ENCODE data around the gene CNTNAP2. TPM values are rescaled to one million over a fixed set of nuclear protein-coding genes. Genes with fewer than 3 reads are reported as not detected.

The CNTNAP2 gene
- total and polyA plus RNA-seq, 4 donors: not detected

DNA sequence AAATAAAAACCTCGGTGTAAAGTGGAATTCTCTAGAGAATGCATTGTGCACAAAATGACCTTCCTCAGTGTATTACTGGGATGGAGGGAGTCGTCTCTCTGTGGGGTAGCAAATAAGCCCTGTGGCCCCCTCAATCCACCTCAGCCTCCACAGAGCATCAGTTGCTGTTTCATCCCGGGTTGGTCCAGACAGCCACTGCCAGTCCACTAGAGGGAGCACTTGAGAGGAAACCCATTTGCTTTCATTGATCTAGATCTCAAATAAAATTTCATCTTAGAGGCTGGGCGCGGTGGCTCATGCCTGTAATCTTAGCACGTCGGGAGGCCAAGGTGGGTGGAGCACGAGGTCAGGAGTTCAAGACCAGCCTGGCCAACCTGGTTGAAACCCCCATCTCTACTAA is 1128.7 kb downstream of the CNTNAP2 start:
- Histone ChIP-seq H3K9me3 (ENCODE audit: control insufficient read depth, low read length) (no peaks in the 10 kb centered on the region), H3K36me3 (ENCODE audit: control insufficient read depth in 1 of 2, insufficient read depth in 2 of 2, low read length in 1 of 2) (no peaks in the 10 kb centered on the region), H3K27ac (ENCODE audit: low read depth in 1 of 2, low read length in 2 of 2) (no peak overlapping the region), H3K4me1 (ENCODE audit: control insufficient read depth in 1 of 2, insufficient read depth in 2 of 2, low read length in 2 of 2) (no peaks in the 10 kb centered on the region), H3K4me3 (ENCODE audit: low read length in 2 of 2) (no peak overlapping the region), H3K27me3 (ENCODE audit: control insufficient read depth in 1 of 2, insufficient read depth in 2 of 2, low read length in 1 of 2) (no peaks in the 10 kb centered on the region)
- 53% methylated on average over 8 of the region's 8 CpGs for WGBS, 2 donors
- DNase-seq (no peak), ATAC-seq (ENCODE audit: low FRiP score) (no peak)
- intact Hi-C loops (cut with DNase I): loop anchor here in 1 of 2 donors (10.0 kb wide), 1 partner anchor 840 kb away; no protein-coding TSS in a partner anchor

DNA sequence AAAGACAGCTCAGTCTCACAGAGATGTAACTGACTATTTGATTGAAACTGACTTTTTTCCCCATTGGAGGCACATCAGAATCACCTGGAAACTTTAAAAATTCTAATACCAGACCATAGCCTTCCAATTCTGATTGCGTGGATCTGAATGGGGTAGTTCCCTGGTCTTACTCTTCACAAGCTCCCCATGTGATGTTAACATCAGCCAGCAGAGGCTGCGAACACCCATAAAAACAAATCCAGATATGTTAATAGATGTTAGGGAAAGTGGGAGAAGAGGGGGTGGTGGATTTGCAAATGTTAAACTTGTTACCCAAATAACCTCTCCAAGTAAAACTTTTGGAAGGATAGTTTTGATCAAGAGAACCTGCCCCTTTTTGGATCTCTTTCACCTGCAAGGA is 1133.4 kb downstream of the CNTNAP2 start:
- 71 to 83% methylated on average over 2 of the region's 2 CpGs for WGBS, 2 donors
- no peak for DNase-seq
- Histone ChIP-seq H3K4me3 (ENCODE audit: low read length in 2 of 2) (no peak overlapping the region), H3K36me3 (ENCODE audit: control insufficient read depth in 1 of 2, insufficient read depth in 2 of 2, low read length in 1 of 2) (no peaks in the 10 kb centered on the region), H3K4me1 (ENCODE audit: control insufficient read depth in 1 of 2, insufficient read depth in 2 of 2, low read length in 2 of 2) (no peaks in the 10 kb centered on the region), H3K27ac (ENCODE audit: low read depth in 1 of 2, low read length in 2 of 2) (no peak overlapping the region), H3K9me3 (ENCODE audit: control insufficient read depth, low read length) (no peaks in the 10 kb centered on the region), H3K27me3 (ENCODE audit: control insufficient read depth in 1 of 2, insufficient read depth in 2 of 2, low read length in 1 of 2) (no peaks in the 10 kb centered on the region)
- no peak for ATAC-seq (ENCODE audit: low FRiP score)
- intact Hi-C loops (cut with DNase I): loop anchor here in 1 of 2 donors (10.0 kb wide), 1 partner anchor 835 kb away; no protein-coding TSS in a partner anchor

GRCh38 chr7:147251751-147252325 is 1135.2 kb downstream of the CNTNAP2 start:
- H3K4me1 ChIP-seq (ENCODE audit: control insufficient read depth in 1 of 2, insufficient read depth in 2 of 2, low read length in 2 of 2): no peaks in the 10 kb centered on the region
- H3K27ac ChIP-seq (ENCODE audit: low read depth in 1 of 2, low read length in 2 of 2): no peak overlapping the region
- no peaks in the 10 kb centered on the region for H3K9me3 ChIP-seq (ENCODE audit: control insufficient read depth, low read length)
- intact Hi-C loops (cut with DNase I): no loop called here
- no peak for DNase-seq
- no peak overlapping the region for H3K4me3 ChIP-seq (ENCODE audit: low read length in 2 of 2)
- WGBS, 2 donors: 64 to 68% methylated on average over 1 of the region's 1 CpG
- no peak for ATAC-seq (ENCODE audit: low FRiP score)
- H3K36me3 ChIP-seq (ENCODE audit: control insufficient read depth in 1 of 2, insufficient read depth in 2 of 2, low read length in 1 of 2): no peaks in the 10 kb centered on the region
- no peaks in the 10 kb centered on the region for H3K27me3 ChIP-seq (ENCODE audit: control insufficient read depth in 1 of 2, insufficient read depth in 2 of 2, low read length in 1 of 2)

GRCh38 chr7:147261693-147262092 is 1145.1 kb downstream of the CNTNAP2 start:
- WGBS, 2 donors: 94 to 100% methylated on average over 1 of the region's 1 CpG
- Histone ChIP-seq H3K4me1 (ENCODE audit: control insufficient read depth in 1 of 2, insufficient read depth in 2 of 2, low read length in 2 of 2) (no peaks in the 10 kb centered on the region), H3K27me3 (ENCODE audit: control insufficient read depth in 1 of 2, insufficient read depth in 2 of 2, low read length in 1 of 2) (no peaks in the 10 kb centered on the region), H3K36me3 (ENCODE audit: control insufficient read depth in 1 of 2, insufficient read depth in 2 of 2, low read length in 1 of 2) (no peaks in the 10 kb centered on the region), H3K4me3 (ENCODE audit: low read length in 2 of 2) (no peak overlapping the region), H3K9me3 (ENCODE audit: control insufficient read depth, low read length) (no peaks in the 10 kb centered on the region), H3K27ac (ENCODE audit: low read depth in 1 of 2, low read length in 2 of 2) (no peak overlapping the region)
- intact Hi-C loops (cut with DNase I): no loop called here
- no peak for DNase-seq
- ATAC-seq (ENCODE audit: low FRiP score): no peak

- DNase-seq: no peak
- Histone ChIP-seq H3K9me3 (ENCODE audit: control insufficient read depth, low read length) (no peaks in the 10 kb centered on the region), H3K4me1 (ENCODE audit: control insufficient read depth in 1 of 2, insufficient read depth in 2 of 2, low read length in 2 of 2) (no peaks in the 10 kb centered on the region), H3K27ac (ENCODE audit: low read depth in 1 of 2, low read length in 2 of 2) (no peak overlapping the region), H3K4me3 (ENCODE audit: low read length in 2 of 2) (no peak overlapping the region), H3K27me3 (ENCODE audit: control insufficient read depth in 1 of 2, insufficient read depth in 2 of 2, low read length in 1 of 2) (no peaks in the 10 kb centered on the region), H3K36me3 (ENCODE audit: control insufficient read depth in 1 of 2, insufficient read depth in 2 of 2, low read length in 1 of 2) (no peaks in the 10 kb centered on the region)
- intact Hi-C loops (cut with DNase I): no loop called here
- WGBS, 2 donors: 89 to 91% methylated on average over 8 of the region's 8 CpGs
- no peak for ATAC-seq (ENCODE audit: low FRiP score)
Measured at GRCh38 chr7:147265528-147265927, 1148.9 kb downstream of the CNTNAP2 start.

DNA sequence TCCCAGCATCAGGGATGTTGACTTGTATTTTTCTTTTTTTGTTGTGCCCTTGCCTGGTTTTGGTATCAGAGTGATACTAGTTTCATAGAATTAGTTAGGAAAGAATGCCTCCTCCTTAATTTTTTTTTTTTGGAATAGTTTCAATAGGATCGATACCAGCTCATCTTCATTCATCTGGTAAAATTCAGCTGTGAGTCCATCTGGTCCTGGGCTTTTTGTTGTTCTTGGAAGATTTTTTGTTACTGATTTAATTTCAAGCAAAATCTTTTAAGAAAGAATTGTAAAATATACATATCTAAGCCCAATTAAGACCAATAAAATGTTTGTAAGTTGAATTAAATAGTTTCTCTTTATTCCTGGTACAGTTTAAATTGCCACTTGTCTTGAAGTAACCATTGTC is 1159.5 kb downstream of the CNTNAP2 start:
- Histone ChIP-seq H3K4me3 (ENCODE audit: low read length in 2 of 2) (no peak overlapping the region), H3K27me3 (ENCODE audit: control insufficient read depth in 1 of 2, insufficient read depth in 2 of 2, low read length in 1 of 2) (peaks cover 0 to 1% of the 10 kb centered on the region in 2 donors), H3K36me3 (ENCODE audit: control insufficient read depth in 1 of 2, insufficient read depth in 2 of 2, low read length in 1 of 2) (no peaks in the 10 kb centered on the region), H3K27ac (ENCODE audit: low read depth in 1 of 2, low read length in 2 of 2) (no peak overlapping the region), H3K9me3 (ENCODE audit: control insufficient read depth, low read length) (no peaks in the 10 kb centered on the region), H3K4me1 (ENCODE audit: control insufficient read depth in 1 of 2, insufficient read depth in 2 of 2, low read length in 2 of 2) (no peaks in the 10 kb centered on the region)
- ATAC-seq (ENCODE audit: low FRiP score) (no peak), DNase-seq (no peak)
- intact Hi-C loops (cut with DNase I): no loop called here
- WGBS, 2 donors: 86 to 88% methylated on average over 1 of the region's 1 CpG

- intact Hi-C loops (cut with DNase I): no loop called here
- Histone ChIP-seq H3K27me3 (ENCODE audit: control insufficient read depth in 1 of 2, insufficient read depth in 2 of 2, low read length in 1 of 2) (peaks cover 0 to 1% of the 10 kb centered on the region in 2 donors), H3K9me3 (ENCODE audit: control insufficient read depth, low read length) (no peaks in the 10 kb centered on the region), H3K4me3 (ENCODE audit: low read length in 2 of 2) (no peak overlapping the region), H3K4me1 (ENCODE audit: control insufficient read depth in 1 of 2, insufficient read depth in 2 of 2, low read length in 2 of 2) (no peaks in the 10 kb centered on the region), H3K36me3 (ENCODE audit: control insufficient read depth in 1 of 2, insufficient read depth in 2 of 2, low read length in 1 of 2) (no peaks in the 10 kb centered on the region), H3K27ac (ENCODE audit: low read depth in 1 of 2, low read length in 2 of 2) (no peak overlapping the region)
- DNase-seq (no peak), ATAC-seq (ENCODE audit: low FRiP score) (no peak)
- 62 to 70% methylated on average over 6 of the region's 6 CpGs for WGBS, 2 donors
Measured at GRCh38 chr7:147276783-147277370, 1160.3 kb downstream of the CNTNAP2 start.

- no peaks in the 10 kb centered on the region for H3K4me1 ChIP-seq (ENCODE audit: control insufficient read depth in 1 of 2, insufficient read depth in 2 of 2, low read length in 2 of 2)
- H3K27me3 ChIP-seq (ENCODE audit: control insufficient read depth in 1 of 2, insufficient read depth in 2 of 2, low read length in 1 of 2): peaks cover 0 to 1% of the 10 kb centered on the region in 2 donors
- ATAC-seq (ENCODE audit: low FRiP score): no peak
- no peak overlapping the region for H3K4me3 ChIP-seq (ENCODE audit: low read length in 2 of 2)
- H3K9me3 ChIP-seq (ENCODE audit: control insufficient read depth, low read length): no peaks in the 10 kb centered on the region
- H3K27ac ChIP-seq (ENCODE audit: low read depth in 1 of 2, low read length in 2 of 2): no peak overlapping the region
- no peaks in the 10 kb centered on the region for H3K36me3 ChIP-seq (ENCODE audit: control insufficient read depth in 1 of 2, insufficient read depth in 2 of 2, low read length in 1 of 2)
- no peak for DNase-seq
- intact Hi-C loops (cut with DNase I): no loop called here
- WGBS, 2 donors: 22 to 28% methylated on average over 4 of the region's 4 CpGs
Measured at GRCh38 chr7:147279514-147279913, 1162.9 kb downstream of the CNTNAP2 start.

DNA sequence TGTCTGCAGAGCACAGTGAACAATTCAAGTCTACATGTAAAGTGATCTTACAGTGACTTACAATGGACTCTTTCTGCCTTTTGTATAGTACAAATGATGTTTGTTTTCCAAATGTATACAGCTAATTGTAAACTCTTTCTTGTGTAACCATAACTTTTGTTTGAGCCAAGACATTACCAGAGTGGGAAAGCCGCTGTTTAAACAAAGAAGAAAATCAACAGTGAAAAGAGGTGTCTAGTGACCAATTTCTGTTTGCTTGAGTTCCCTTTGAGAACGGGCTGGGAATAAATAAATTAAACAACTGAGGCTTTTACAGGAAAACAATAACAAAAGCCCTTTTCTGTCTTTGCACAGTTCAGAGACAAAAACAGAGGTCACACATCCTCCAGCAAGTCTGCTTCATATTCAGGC is 1163.4 kb downstream of the CNTNAP2 start:
- 35 to 50% methylated on average over 2 of the region's 2 CpGs for WGBS, 2 donors
- Histone ChIP-seq H3K9me3 (ENCODE audit: control insufficient read depth, low read length) (no peaks in the 10 kb centered on the region), H3K4me1 (ENCODE audit: control insufficient read depth in 1 of 2, insufficient read depth in 2 of 2, low read length in 2 of 2) (no peaks in the 10 kb centered on the region), H3K4me3 (ENCODE audit: low read length in 2 of 2) (no peak overlapping the region), H3K36me3 (ENCODE audit: control insufficient read depth in 1 of 2, insufficient read depth in 2 of 2, low read length in 1 of 2) (no peaks in the 10 kb centered on the region), H3K27me3 (ENCODE audit: control insufficient read depth in 1 of 2, insufficient read depth in 2 of 2, low read length in 1 of 2) (peaks cover 0 to 1% of the 10 kb centered on the region in 2 donors), H3K27ac (ENCODE audit: low read depth in 1 of 2, low read length in 2 of 2) (no peak overlapping the region)
- intact Hi-C loops (cut with DNase I): no loop called here
- ATAC-seq (ENCODE audit: low FRiP score) (no peak), DNase-seq (no peak)

Measured in aorta (tissue), 5 donors.